ENCODE results near the gene TNFAIP3.
"Not testable (repeated sequence)": the region's sequence is repeated elsewhere in the genome, so short reads cannot be mapped to it uniquely, and the experiment has no call there.

Gene TNFAIP3

DNA sequence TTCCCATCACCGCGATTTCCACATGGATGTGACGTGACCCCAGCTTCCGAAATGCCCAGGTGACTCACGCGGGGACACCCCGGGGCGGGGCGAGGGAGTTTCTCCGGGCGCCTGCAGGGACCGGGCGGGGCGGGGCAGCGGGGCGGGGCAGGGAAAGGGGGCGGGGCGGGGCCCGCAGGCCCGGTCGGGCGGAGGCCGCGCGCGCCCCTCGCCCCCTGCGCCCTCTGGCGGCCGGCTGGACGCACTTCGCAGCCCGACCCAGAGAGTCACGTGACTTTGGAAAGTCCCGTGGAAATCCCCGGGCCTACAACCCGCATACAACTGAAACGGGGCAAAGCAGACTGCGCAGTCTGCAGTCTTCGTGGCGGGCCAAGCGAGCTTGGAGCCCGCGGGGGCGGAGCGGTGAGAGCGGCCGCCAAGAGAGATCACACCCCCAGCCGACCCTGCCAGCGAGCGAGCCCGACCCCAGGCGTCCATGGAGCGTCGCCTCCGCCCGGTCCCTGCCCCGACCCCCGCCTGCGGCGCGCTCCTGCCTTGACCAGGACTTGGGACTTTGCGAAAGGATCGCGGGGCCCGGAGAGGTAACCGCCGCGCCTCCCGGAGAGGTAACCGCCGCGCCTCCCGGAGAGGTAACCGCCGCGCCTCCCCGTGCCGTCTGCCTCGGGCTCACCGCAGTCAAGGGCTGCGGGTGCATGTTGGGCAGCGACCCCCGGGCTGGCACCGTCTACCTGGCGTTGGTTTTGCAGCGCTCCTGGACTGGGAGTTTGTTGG is at the start of gene TNFAIP3:
Gene TNFAIP3 (plus strand): TSS at position 346 of the 771 bp plus-strand sequence. CDS start 3,969 bp downstream, outside the sequence.
- DNase-seq, result peak; percentile 97 to 99

GRCh38 chr6:137818440-137818839 is 48.6 kb upstream of the TNFAIP3 start:
- no peak for DNase-seq

GRCh38 chr6:137819740-137820139 is 47.3 kb upstream of the TNFAIP3 start:
- peak; percentile 67 to 69 for DNase-seq

GRCh38 chr6:137820425-137820824 is 46.6 kb upstream of the TNFAIP3 start:
- no peak for DNase-seq

DNA sequence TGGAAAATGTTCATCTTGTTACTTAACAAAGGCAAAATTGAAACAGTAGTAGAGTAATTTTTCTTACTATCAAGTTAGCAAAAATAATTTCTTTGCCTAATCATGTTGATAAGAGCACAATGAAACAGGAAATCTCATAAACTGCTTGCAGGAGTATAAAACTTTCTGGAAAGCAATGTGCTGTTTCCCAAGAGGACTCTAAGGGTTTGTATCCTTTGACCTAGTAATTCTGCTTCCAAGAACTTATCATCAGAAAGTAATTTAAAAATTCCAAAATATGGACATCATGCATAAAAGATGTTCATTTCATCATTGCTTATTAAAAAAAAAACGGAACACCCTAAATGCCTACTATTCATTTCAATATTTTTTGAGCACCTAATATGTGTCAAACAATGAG is 46.1 kb upstream of the TNFAIP3 start:
- no peak for DNase-seq

DNA sequence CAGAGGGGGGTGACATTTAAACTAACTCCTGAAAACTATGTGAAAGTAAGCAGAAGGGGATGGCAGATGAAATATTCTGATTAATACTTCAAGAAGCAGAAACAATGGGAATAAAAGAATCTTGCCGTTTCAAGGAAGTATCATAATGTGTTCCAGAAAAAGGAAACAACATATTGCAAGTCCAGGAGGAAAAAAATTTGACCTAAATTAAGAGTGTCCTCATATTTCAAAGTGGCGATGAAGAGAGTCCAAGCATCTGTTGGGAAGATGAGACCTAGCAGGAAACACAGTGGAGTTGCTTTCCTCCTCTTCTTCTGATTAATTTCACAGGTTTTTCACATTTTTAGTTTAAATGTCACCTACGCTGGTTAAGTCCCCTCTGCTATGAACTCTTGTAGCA is 45.6 kb upstream of the TNFAIP3 start:
- no peak for DNase-seq

GRCh38 chr6:137823826-137824555 is 43.1 kb upstream of the TNFAIP3 start:
- no peak for DNase-seq

- no peak for DNase-seq
Observed at GRCh38 chr6:137824556-137824879, 42.5 kb upstream of the TNFAIP3 start.

- DNase-seq, result no peak
Observed at GRCh38 chr6:137824896-137825295, 42.2 kb upstream of the TNFAIP3 start.

DNA sequence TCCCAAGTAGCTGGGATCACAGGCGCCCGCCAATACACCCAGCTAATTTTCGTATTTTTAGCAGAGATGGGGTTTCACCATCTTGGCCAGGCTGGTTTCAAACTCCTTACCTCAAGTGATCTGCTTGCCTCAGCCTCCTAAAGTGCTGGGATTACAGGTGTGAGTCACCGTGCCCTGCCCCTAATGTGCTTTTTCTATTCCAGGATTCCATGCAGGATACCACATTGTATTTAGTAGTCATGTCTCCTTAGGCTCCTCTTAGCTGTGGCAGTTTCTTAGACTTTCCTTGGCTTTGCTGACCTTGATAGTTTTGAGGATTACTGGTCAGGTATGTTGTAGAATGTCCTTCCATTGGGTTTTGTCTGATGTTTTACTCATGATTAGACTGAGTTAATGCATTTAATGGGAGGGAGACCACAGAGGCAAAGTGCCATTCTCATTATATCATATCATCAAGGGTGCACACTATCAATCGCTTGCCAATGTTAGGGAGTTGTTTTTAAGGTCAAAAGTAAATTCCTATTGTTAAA is 39.6 kb upstream of the TNFAIP3 start:
- DNase-seq, result no peak

GRCh38 chr6:137827977-137828810 is 38.9 kb upstream of the TNFAIP3 start:
- no peak for DNase-seq

GRCh38 chr6:137829641-137830083 is 37.4 kb upstream of the TNFAIP3 start:
- no peak for DNase-seq

- DNase-seq, result peak in 1 of 2 donors; percentile 58
Observed at GRCh38 chr6:137830511-137830911, 36.5 kb upstream of the TNFAIP3 start.

GRCh38 chr6:137832110-137832509 is 34.9 kb upstream of the TNFAIP3 start:
- peak; percentile 68 to 87 for DNase-seq

GRCh38 chr6:137834508-137834907 is 32.6 kb upstream of the TNFAIP3 start:
- no peak for DNase-seq

GRCh38 chr6:137836788-137837187 is 30.3 kb upstream of the TNFAIP3 start:
- DNase-seq, result no peak

GRCh38 chr6:137838090-137838489 is 29.0 kb upstream of the TNFAIP3 start:
- DNase-seq, result not testable (repeated sequence)

- not testable (repeated sequence) for DNase-seq
Observed at GRCh38 chr6:137838597-137838996, 28.5 kb upstream of the TNFAIP3 start.

- DNase-seq, result no peak
Observed at GRCh38 chr6:137839076-137839475, 28.0 kb upstream of the TNFAIP3 start.

- DNase-seq, result no peak
Observed at GRCh38 chr6:137840252-137840651, 26.8 kb upstream of the TNFAIP3 start.

DNA sequence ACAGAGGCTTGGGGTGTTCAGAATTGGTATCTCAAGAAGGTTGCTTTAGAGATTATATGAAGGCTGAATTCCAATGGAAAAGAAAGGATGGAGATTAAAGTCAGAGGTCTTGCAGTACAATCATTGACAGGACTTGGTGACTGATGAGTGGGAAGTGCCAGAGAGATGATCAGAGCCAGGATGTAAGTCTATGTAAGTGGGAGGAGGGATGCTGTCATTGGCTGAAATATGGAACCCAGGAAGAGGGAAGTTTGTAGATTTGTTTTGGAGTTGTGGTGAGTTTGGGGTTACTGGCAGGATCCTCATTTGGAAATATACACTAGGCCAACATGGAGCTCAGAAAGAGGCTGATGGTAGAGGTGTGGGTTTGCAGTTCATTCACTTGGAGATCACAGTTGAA is 23.8 kb upstream of the TNFAIP3 start:
- DNase-seq, result peak; percentile 72 to 83

GRCh38 chr6:137844327-137844726 is 22.7 kb upstream of the TNFAIP3 start:
- not testable (repeated sequence) for DNase-seq

GRCh38 chr6:137844773-137845172 is 22.3 kb upstream of the TNFAIP3 start:
- DNase-seq, result not testable (repeated sequence)
